ENCODE measurements around the gene GPR52.

DNA sequence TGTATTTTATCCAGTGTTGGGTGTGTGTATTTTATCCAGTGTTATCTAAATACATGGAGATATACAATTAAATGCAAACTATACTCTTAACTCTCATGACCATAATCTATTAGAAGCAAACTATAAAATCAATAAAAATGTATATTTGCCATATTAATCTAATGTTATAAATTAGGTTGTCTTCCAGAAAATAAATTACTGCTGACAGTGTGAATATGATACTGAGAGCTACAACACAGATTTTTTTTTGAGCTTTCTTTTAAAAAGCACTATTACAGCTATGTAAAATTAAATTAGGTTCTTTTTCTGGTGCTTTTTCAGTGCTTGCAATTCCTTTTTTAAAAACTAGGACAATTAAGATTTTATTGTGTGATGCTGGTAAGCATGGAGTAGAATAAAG, 19.0 kb upstream of the GPR52 start:
- TF ChIP-seq, protein P1, sequence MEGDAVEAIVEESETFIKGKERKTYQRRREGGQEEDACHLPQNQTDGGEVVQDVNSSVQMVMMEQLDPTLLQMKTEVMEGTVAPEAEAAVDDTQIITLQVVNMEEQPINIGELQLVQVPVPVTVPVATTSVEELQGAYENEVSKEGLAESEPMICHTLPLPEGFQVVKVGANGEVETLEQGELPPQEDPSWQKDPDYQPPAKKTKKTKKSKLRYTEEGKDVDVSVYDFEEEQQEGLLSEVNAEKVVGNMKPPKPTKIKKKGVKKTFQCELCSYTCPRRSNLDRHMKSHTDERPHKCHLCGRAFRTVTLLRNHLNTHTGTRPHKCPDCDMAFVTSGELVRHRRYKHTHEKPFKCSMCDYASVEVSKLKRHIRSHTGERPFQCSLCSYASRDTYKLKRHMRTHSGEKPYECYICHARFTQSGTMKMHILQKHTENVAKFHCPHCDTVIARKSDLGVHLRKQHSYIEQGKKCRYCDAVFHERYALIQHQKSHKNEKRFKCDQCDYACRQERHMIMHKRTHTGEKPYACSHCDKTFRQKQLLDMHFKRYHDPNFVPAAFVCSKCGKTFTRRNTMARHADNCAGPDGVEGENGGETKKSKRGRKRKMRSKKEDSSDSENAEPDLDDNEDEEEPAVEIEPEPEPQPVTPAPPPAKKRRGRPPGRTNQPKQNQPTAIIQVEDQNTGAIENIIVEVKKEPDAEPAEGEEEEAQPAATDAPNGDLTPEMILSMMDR (IDR thresholded peaks at IDR 0.05): no peak
- no peak for TF ChIP-seq POLR2A (IDR thresholded peaks at IDR 0.05)

All from heart left ventricle (tissue), 13 donors.